ENCODE measurements around the gene FLVCR1.

Gene FLVCR1

GRCh38 chr1:212928323-212929291, 70.5 kb downstream of the FLVCR1 start:
- DNase-seq (ENCODE audit: low read depth) = peak; percentile 17
- H3K4me3 ChIP-seq (ENCODE audit: low read length) = no peak overlapping the region
- TF ChIP-seq CTCF (conservative IDR thresholded peaks at IDR 0.05; ENCODE audit: low read length) = no peak

- TF ChIP-seq CTCF (conservative IDR thresholded peaks at IDR 0.05; ENCODE audit: low read length) = no peak
- H3K4me3 ChIP-seq (ENCODE audit: low read length) = no peak overlapping the region
- DNase-seq (ENCODE audit: low read depth) = no peak
Measured at GRCh38 chr1:212930986-212931678, 73.1 kb downstream of the FLVCR1 start.

- TF ChIP-seq CTCF (conservative IDR thresholded peaks at IDR 0.05; ENCODE audit: low read length) = no peak
- no peak overlapping the region for H3K4me3 ChIP-seq (ENCODE audit: low read length)
- no peak for DNase-seq (ENCODE audit: low read depth)
Measured at GRCh38 chr1:212933815-212934471, 75.9 kb downstream of the FLVCR1 start.

- TF ChIP-seq CTCF (conservative IDR thresholded peaks at IDR 0.05; ENCODE audit: low read length) = no peak
- DNase-seq (ENCODE audit: low read depth) = no peak
- H3K4me3 ChIP-seq (ENCODE audit: low read length) = no peak overlapping the region
Measured at GRCh38 chr1:212935387-212935981, 77.4 kb downstream of the FLVCR1 start.

GRCh38 chr1:212937034-212937433, 79.0 kb downstream of the FLVCR1 start:
- H3K4me3 ChIP-seq (ENCODE audit: low read length) = no peak overlapping the region
- DNase-seq (ENCODE audit: low read depth) = no peak
- TF ChIP-seq CTCF (conservative IDR thresholded peaks at IDR 0.05; ENCODE audit: low read length) = no peak

GRCh38 chr1:212938846-212939245, 80.8 kb downstream of the FLVCR1 start:
- H3K4me3 ChIP-seq (ENCODE audit: low read length) = no peak overlapping the region
- TF ChIP-seq CTCF (conservative IDR thresholded peaks at IDR 0.05; ENCODE audit: low read length) = no peak
- no peak for DNase-seq (ENCODE audit: low read depth)
